ENCODE data around the gene HIGD1B.

DNA sequence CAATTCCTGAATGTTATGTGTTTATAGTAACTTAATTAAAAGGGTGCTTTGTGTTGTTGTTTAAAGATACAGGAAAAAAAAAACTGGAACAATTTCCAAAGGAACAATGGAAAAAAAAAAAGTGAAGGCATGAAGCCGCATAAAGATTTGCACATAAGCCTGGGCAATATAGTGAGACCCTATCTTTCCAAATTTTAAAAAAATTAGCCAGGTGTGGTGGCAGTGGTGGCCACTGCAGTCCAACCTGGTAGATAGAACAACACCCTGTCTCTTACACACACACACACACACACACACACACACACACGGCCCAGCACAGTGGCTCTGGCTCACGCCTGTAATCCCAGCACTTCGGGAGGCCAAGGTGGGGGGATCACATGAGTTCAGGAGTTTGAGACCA, 39.5 kb upstream of the HIGD1B start:
- TF ChIP-seq, protein P1, sequence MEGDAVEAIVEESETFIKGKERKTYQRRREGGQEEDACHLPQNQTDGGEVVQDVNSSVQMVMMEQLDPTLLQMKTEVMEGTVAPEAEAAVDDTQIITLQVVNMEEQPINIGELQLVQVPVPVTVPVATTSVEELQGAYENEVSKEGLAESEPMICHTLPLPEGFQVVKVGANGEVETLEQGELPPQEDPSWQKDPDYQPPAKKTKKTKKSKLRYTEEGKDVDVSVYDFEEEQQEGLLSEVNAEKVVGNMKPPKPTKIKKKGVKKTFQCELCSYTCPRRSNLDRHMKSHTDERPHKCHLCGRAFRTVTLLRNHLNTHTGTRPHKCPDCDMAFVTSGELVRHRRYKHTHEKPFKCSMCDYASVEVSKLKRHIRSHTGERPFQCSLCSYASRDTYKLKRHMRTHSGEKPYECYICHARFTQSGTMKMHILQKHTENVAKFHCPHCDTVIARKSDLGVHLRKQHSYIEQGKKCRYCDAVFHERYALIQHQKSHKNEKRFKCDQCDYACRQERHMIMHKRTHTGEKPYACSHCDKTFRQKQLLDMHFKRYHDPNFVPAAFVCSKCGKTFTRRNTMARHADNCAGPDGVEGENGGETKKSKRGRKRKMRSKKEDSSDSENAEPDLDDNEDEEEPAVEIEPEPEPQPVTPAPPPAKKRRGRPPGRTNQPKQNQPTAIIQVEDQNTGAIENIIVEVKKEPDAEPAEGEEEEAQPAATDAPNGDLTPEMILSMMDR (IDR thresholded peaks at IDR 0.05): no peak
- TF ChIP-seq POLR2AphosphoS5 (IDR thresholded peaks at IDR 0.05): no peak
- no peak for TF ChIP-seq EP300 (IDR thresholded peaks at IDR 0.05; ENCODE audit: low read depth)
- no peak for TF ChIP-seq POLR2A (IDR thresholded peaks at IDR 0.05)
